DND-41 (cell line): ENCODE results near the gene NAPSA.
"Not testable (repeated sequence)": the region's sequence is repeated elsewhere in the genome, so short reads cannot be mapped to it uniquely, and the experiment has no call there.

Source experiments
- EZH2 ChIP-seq: IDR thresholded peaks from 3 replicates; pipeline ENCODE4 v1.6.1; 2012; ENCODE audit warnings: borderline replicate concordance, low read depth, mild to moderate bottlenecking, moderate library complexity, low read length, inconsistent platforms; ENCODE audit not compliant: severe bottlenecking
- TF ChIP-seq, protein P1 (sequence below): IDR thresholded peaks from 2 replicates; pipeline ENCODE4 v1.5.1; 2012; ENCODE audit warnings: borderline replicate concordance, low read length, moderate library complexity, mild to moderate bottlenecking; ENCODE audit not compliant: poor library complexity, severe bottlenecking; ENCODE audit errors: extremely low read depth

GRCh38 chr19:50329926-50330294 is 35.5 kb downstream of the NAPSA start:
- not testable (repeated sequence) for TF ChIP-seq EZH2
- TF ChIP-seq, protein P1, sequence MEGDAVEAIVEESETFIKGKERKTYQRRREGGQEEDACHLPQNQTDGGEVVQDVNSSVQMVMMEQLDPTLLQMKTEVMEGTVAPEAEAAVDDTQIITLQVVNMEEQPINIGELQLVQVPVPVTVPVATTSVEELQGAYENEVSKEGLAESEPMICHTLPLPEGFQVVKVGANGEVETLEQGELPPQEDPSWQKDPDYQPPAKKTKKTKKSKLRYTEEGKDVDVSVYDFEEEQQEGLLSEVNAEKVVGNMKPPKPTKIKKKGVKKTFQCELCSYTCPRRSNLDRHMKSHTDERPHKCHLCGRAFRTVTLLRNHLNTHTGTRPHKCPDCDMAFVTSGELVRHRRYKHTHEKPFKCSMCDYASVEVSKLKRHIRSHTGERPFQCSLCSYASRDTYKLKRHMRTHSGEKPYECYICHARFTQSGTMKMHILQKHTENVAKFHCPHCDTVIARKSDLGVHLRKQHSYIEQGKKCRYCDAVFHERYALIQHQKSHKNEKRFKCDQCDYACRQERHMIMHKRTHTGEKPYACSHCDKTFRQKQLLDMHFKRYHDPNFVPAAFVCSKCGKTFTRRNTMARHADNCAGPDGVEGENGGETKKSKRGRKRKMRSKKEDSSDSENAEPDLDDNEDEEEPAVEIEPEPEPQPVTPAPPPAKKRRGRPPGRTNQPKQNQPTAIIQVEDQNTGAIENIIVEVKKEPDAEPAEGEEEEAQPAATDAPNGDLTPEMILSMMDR = not testable (repeated sequence)
